Astrocyte (in vitro differentiated cells and primary cell): Measurements from ENCODE around the gene SCCPDH.

ENCODE experiments used
- EZH2 ChIP-seq: IDR thresholded peaks from 2 replicates; pipeline ENCODE4 v1.6.1; 2012; ENCODE audit warnings: mild to moderate bottlenecking, low read length, inconsistent platforms; ENCODE audit not compliant: insufficient read depth
- TF ChIP-seq, protein P1 (sequence below): IDR thresholded peaks from 2 replicates; pipeline ENCODE4 v1.5.1; 2011; ENCODE audit warnings: low read depth, mild to moderate bottlenecking, inconsistent platforms, low read length, moderate library complexity; ENCODE audit not compliant: insufficient read depth

DNA sequence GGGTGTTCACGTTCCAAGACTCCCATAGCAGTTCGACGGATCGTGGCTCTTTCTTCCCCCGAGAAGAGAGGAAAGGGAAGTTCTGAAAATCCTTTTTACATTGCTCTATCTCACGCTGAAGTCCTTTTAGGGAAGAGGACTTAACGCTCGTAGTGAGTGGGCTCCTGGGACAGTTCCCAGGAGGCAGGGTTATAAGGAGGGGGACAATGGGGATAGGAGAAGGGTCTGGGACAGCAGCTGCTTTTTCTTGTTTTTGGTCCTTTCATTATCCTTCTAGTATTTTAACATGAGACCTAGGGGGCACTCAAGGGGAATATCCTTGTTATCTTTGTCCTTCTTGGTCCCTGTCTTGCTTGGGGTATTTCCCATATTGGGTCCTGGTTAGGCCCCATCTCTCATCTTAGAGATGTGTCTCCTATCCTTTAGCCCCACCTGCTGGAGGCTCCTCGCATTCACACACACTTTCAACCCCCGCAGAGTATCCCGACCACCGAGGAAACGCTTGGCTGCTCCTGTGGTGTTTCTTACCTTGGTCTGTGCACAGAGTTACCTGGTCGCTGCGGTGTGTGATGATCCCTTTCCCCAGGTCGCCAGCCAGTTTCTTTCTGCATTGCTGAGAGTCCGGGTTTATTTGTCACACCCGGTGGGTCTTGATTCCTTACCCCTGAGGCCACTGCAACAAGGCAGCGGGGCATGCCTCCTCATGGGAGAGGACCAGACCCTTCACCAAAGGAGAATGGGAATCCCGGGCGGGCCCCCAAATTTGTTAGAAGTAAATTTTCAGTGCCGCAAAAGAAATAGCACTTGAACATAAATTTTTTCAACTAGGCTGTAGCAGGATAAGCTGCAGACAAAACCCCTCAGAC, 29.7 kb downstream of the SCCPDH start:
- TF ChIP-seq, protein P1, sequence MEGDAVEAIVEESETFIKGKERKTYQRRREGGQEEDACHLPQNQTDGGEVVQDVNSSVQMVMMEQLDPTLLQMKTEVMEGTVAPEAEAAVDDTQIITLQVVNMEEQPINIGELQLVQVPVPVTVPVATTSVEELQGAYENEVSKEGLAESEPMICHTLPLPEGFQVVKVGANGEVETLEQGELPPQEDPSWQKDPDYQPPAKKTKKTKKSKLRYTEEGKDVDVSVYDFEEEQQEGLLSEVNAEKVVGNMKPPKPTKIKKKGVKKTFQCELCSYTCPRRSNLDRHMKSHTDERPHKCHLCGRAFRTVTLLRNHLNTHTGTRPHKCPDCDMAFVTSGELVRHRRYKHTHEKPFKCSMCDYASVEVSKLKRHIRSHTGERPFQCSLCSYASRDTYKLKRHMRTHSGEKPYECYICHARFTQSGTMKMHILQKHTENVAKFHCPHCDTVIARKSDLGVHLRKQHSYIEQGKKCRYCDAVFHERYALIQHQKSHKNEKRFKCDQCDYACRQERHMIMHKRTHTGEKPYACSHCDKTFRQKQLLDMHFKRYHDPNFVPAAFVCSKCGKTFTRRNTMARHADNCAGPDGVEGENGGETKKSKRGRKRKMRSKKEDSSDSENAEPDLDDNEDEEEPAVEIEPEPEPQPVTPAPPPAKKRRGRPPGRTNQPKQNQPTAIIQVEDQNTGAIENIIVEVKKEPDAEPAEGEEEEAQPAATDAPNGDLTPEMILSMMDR = peak; percentile 79
- no peak for TF ChIP-seq EZH2
